ENCODE results near the gene MADCAM1. TPM values are rescaled to one million over a fixed set of nuclear protein-coding genes. Genes with fewer than 3 reads are reported as not detected.
"Not testable (repeated sequence)": the region's sequence is repeated elsewhere in the genome, so short reads cannot be mapped to it uniquely, and the experiment has no call there.

Gene MADCAM1
- total RNA-seq, 1 donor from 2014 or later, result 0.37 TPM

DNA sequence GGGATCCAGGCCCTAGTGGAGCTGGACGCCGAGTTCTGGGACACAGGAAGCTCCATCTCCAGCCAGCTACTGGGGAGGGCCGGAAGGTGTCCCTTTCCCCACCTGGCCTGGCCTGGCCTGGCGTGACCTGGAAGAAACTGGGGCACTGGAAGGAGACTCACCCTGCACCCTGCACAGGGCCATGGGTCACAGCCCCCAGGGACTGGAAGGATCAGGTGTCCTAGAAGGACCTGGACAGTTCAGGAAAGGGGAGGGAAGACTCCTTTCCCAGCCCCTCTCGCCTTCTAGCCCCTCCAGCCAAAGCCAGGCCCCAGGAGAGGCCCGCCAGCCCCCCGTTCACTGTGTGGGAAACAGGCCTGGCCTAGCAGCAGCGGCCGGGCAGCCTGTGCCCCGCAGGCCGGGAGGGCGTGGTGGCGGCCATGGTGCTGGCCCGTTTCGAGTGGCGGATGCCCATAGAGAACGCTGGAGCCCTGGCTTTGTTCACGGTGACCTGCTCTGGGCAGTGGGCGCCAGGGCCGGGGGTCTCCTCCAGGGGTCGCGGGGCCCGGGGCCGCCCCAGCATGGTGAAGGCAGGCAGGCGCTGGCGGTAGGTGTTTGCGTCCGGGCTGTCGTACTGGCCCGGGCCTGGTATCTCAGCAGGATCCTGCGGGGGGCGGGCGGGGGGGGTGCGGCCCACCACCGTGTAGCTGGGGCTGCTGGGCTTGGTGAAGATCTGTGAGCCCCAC, 32.6 kb upstream of the MADCAM1 start:
- ATAC-seq, result no peak
- DNase-seq, result no peak
- intact Hi-C loops (cut with micrococcal nuclease), result no loop called here

DNA sequence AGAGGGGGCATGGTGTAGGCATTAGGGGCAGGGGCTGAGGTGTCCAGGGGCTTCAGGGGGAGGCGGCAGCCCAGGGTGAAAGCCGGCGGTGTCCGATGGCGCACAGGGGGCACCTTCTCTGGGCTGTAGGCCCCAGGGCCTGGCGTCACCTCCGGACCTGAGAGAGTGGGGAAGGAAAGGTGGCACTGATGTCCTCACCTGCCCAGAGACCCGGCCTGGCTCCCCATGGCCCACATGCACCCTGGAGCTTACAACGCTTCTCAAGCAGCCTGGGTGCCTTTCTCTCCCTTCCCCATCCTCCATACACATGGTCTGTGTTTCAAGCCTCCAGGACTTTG, 32.1 kb upstream of the MADCAM1 start:
- no peak for DNase-seq
- ATAC-seq, result no peak
- intact Hi-C loops (cut with micrococcal nuclease), result no loop called here

GRCh38 chr19:465056-465816, 31.1 kb upstream of the MADCAM1 start:
- ATAC-seq (no peak), DNase-seq (no peak)
- intact Hi-C loops (cut with micrococcal nuclease), result no loop called here

DNA sequence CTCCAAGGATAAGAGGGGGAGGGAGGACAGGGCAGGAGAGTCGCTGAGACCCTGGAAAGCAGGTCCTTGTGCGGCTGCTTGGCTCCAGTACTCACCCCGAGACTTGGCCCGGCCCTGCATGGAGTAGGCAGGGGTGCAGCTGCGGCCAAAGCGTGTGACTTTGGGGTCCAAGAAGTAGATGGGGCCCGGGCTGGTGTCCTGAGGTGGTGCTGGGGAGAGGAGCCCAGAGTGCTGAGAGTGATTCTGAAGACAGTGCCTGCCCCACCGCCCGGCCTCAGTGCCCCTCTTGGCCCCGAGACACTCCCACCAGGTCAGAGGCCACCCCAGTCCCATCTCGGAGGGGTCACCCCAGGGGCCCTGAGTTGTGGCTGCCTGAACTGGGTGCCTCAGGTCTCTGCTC, 28.7 kb upstream of the MADCAM1 start:
- intact Hi-C loops (cut with micrococcal nuclease), result no loop called here
- no peak for ATAC-seq

GRCh38 chr19:468587-469256, 27.6 kb upstream of the MADCAM1 start:
- ATAC-seq (no peak), DNase-seq (no peak)
- intact Hi-C loops (cut with micrococcal nuclease), result no loop called here

More for the DNA sequence above, 28.7 kb upstream of the MADCAM1 start:
- no peak for DNase-seq

GRCh38 chr19:469833-470232, 26.5 kb upstream of the MADCAM1 start:
- ATAC-seq, result no peak
- no peak for DNase-seq
- intact Hi-C loops (cut with micrococcal nuclease), result no loop called here

DNA sequence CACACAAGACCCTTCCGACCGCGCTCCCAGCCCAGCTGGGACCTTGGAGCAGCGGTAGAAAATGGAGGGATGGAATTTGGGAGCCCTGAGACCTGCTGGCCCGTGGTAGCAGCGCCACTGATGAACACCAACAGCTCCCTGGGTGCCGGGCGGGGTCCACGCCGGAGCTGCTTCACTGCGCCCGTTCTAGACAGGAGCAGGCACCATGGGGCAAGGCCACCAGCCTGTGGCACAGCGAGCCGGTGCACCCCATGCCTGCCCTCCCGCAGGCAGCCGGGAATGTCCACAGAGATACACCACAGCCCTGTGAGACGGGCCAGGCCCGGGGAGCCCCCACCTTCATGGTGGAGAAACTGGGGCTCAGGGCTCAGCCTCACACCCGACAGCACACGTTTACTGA, 25.6 kb upstream of the MADCAM1 start:
- ATAC-seq (no peak), DNase-seq (peak; percentile 23)
- intact Hi-C loops (cut with micrococcal nuclease), result no loop called here

DNA sequence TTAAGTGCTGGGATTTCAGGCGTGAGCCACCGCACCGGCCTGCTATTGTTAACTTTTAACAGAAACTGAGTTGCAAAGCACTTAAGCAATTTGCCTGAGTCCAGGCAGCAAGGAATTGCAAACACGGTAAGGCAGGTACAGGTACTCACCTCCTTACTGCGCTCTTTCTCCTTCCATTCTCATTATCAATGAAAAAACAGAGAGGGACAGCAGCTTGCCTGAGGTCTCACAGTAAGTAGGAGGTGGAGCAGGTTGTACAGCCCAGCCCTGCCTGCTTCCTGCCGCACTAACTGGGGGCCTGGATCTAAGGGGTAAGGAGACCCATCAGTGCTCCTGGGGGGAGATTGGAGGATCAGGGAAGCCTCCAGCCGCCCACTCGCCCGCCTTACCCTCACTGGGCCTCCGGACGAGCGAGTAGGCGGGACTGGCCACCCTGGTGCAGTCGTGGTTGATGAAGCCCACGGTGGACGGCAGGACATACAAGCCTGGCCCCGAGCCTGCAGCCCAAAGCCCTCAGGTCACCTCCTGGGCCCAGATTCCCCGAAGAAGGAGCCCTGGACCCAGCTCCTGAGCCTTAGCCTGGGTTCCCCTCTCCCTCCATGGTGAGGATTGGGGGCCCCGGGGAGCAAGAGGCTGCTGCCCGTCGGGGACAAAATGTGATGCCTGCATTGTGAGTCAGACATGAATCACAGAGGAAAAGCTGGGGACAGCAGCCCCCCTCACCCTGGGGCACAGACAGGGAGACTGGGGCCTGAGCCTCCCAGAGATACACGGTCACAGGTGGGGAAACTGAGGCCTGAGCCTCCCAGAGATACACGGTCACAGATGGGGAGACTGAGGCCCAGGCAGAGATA, 24.1 kb upstream of the MADCAM1 start:
- intact Hi-C loops (cut with micrococcal nuclease), result no loop called here
- ATAC-seq (no peak), DNase-seq (no peak)

- peak; percentile 53 for DNase-seq
- peak; percentile 66 for ATAC-seq
- intact Hi-C loops (cut with micrococcal nuclease), result no loop called here
These were observed 21.9 kb upstream of the MADCAM1 start for GRCh38 chr19:474126-475078.

DNA sequence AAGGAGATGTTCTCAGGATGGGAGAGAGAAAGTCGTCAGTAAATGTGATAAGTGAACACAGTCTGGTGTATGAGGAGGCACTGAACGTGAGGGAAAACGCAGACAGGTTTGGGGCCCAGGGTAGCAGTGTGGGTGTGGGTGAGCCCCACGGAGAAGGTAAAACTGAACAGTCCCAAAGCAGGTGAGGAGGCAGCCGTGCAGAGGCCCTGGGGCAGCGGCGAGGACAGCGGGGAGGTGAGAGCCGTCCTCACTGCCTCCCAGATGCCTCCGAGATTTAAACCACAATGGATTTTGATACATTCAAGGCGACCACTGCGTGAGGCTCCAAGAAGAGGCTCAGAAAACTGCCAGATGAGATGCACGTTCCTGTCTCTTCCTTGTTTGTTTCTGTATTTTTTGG, 20.9 kb upstream of the MADCAM1 start:
- no peak for ATAC-seq
- intact Hi-C loops (cut with micrococcal nuclease), result no loop called here
- no peak for DNase-seq

DNA sequence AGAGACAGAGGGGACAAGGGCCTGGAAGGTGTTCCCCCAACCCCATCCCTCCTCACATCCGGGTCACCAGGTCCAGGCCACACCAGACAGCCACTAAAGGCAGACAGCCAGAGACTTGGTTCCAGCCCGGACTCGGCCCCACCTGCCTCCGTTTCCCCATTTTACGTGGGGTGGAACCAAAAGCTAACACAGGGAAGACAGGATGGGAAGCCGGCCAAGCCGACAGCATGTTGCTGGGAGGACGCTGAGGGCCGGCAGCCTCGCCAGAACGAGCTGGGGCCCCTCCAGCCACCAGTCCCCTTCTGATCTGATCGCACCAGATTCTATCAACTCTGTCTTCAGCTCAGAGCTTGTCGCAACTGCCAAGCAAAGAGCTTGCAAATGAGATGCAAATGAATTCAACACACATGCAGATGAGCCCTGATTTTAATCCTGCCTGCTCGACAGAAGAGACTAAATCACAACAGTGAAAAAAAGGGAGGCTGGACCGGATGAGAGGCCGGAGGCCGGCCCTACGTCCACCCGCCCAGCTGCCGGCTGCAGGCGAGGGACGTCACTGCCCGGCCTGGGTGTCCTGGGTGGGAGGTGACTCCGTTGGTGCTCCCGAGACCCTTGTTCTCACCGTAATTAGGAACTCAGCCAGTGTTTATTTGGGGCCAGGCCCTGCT, 17.9 kb upstream of the MADCAM1 start:
- ATAC-seq (no peak), DNase-seq (no peak)
- intact Hi-C loops (cut with micrococcal nuclease), result no loop called here

- intact Hi-C loops (cut with micrococcal nuclease), result no loop called here
- DNase-seq, result no peak
- ATAC-seq, result no peak
These were observed 17.3 kb upstream of the MADCAM1 start for GRCh38 chr19:478976-479375.

DNA sequence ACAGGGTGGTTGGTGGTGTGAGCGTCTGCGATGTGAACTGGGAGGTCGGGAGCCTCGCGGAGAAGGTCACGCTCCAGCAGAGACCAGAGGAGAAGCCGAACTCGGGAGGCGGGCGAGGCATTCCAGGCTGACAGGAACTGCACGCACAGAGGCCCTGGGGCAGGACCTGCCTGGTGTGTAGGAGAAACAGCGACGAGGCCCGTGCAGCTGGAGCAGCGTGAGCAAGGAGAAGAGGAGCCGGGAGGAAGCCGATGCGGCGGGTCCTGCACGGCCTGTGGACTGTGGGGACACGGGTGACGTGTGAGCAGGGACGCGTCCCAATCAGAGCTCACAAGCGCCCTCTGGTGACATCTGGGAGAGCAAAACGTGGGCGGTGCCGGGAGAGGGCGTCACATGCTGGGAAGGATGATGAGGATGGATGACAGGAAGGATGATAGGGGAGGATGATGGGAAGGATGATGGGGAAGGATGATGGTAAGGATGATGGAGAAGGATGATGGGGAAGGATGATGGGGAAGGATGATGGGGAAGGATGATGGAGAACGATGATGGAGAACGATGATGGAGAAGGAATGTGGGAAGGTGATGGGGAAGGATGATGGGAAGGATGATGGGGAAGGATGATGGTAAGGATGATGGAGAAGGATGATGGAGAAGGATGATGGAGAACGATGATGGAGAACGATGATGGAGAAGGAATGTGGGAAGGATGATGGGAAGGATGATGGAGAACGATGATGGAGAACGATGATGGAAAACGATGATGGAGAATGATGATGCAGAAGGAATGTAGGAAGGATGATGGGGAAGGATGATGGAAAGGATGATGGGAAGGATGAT, 16.1 kb upstream of the MADCAM1 start:
- ATAC-seq (peak; percentile 97), DNase-seq (peak; percentile 91)
- intact Hi-C loops (cut with micrococcal nuclease), result no loop called here

- DNase-seq; ATAC-seq; intact Hi-C loops (cut with micrococcal nuclease): not testable (repeated sequence)
These were observed 15.2 kb upstream of the MADCAM1 start for GRCh38 chr19:481100-481499.

DNA sequence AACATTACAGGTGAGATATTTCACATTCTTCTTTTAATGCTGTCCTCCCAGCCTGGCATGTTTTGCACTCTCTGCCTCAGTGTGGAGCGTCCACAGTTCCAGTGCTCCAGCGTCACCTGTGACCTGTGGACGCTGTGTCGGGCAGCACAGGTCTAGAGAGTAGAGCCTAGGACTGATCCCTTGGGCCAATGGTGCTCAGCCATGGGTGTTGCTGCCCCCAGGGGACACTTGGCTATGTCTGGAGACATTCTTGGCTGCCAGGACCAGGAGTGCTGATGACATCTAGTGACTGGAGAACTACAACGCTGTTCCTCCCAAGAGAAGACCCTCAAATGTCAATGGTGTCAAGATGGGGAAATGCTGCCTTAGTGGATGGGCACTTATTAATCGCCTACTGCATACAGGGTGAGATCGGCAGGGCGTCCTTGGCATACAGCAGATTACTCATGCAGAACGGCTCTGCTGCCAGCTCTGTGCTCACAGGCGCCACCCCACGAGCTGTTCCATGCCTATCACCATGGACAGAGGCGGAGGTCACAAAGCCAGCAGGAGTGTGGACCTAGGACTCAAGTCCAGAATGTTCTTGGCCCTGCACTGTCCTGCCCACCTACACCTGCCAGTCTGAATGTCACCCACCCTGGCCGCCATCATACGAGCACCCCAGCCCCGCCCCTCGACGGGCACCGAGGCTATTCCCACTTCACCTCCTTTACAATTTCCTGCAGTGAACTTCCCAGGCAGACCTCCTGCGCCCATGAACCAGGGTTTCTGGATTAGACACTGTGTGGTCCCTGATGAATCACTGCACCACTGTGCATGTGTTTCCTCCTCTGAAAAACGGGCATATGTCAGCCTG, 13.9 kb upstream of the MADCAM1 start:
- intact Hi-C loops (cut with micrococcal nuclease), result no loop called here
- no peak for DNase-seq

More for the DNA sequence above, 13.9 kb upstream of the MADCAM1 start:
- no peak for ATAC-seq

Data from left ventricle myocardium superior (tissue), 1 donor.